ENCODE results near the gene CDC45. TPM values are rescaled to one million over a fixed set of nuclear protein-coding genes. Genes with fewer than 3 reads are reported as not detected.

Gene CDC45
- total RNA-seq, 4 donors from 2014 or later, result 11.7 TPM; not detected in 3

DNA sequence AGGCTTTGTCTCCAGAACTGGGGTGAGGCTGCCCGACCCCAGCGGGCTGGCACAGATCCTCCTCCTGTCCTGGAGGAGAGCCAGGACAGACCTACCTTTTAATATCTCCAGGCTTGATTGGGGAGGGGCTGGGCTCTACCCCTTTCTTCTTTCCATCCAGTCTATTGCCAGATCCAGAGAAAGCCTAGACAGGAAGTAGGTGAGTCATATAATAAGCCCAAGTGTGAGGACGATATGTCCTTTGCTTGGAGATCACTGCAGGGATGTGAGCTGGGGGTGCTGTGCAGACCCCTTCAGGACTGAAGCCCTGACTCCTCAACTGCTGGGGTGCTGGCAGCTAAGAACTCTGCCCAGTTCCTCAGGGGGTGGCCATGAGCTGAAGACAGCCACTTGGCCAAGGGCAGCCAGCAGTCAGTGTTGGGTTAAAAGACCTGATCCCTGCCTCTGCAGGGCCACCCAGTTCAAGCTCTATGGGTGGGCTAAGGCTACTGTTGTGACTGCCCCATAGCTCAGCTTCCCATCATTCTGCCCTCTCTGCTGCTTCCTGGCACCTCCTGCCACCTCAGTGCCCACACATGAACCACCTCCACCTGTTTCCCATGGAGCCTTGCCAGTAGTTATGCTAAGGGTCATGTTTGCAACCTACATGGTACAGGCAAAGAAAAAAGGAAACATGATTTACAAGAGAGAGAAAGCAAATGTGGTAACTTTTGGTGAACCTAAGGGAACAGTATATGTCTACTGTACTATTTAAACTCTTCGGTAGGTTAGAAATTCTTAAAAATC lies 23.9 kb upstream of the CDC45 start:
- intact Hi-C loops (cut with DNase I; ENCODE audit: low total_unique reads), result no loop called here
- no peaks in the 10 kb centered on the region for H3K4me1 ChIP-seq

DNA sequence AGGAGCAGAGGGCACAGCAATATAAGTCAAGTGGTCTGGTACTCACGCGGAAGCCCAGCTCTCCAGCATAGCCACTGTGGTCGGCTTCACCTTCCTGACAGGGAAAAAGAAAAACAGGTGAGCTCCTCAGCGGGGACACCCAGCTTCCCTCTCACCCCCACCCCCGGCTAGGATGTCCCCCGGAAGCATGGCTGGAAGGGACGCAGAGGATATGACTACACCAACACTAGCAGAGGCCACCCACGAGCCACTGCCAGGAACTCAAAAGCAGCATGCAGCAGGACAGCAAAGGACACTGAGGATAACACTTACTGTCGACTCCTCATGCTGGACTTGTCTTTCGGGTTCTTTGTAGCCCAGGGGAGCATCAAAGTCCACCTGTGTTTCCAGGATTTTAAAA lies 23.2 kb upstream of the CDC45 start:
- DNase-seq, result no peak
- Histone ChIP-seq H3K4me3 (no peak overlapping the region), H3K4me1 (no peaks in the 10 kb centered on the region), H3K27me3 (no peaks in the 10 kb centered on the region), H3K27ac (no peak overlapping the region), H3K36me3 (no peaks in the 10 kb centered on the region), H3K9me3 (no peaks in the 10 kb centered on the region)
- intact Hi-C loops (cut with DNase I; ENCODE audit: low total_unique reads), result no loop called here
- TF ChIP-seq, protein P1, sequence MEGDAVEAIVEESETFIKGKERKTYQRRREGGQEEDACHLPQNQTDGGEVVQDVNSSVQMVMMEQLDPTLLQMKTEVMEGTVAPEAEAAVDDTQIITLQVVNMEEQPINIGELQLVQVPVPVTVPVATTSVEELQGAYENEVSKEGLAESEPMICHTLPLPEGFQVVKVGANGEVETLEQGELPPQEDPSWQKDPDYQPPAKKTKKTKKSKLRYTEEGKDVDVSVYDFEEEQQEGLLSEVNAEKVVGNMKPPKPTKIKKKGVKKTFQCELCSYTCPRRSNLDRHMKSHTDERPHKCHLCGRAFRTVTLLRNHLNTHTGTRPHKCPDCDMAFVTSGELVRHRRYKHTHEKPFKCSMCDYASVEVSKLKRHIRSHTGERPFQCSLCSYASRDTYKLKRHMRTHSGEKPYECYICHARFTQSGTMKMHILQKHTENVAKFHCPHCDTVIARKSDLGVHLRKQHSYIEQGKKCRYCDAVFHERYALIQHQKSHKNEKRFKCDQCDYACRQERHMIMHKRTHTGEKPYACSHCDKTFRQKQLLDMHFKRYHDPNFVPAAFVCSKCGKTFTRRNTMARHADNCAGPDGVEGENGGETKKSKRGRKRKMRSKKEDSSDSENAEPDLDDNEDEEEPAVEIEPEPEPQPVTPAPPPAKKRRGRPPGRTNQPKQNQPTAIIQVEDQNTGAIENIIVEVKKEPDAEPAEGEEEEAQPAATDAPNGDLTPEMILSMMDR (IDR thresholded peaks at IDR 0.05), result no peak
- no peak for TF ChIP-seq POLR2A (IDR thresholded peaks at IDR 0.05)

More for the DNA sequence above, 23.9 kb upstream of the CDC45 start:
- TF ChIP-seq POLR2A (IDR thresholded peaks at IDR 0.05), result no peak
- TF ChIP-seq, protein P1 (IDR thresholded peaks at IDR 0.05), result no peak
- Histone ChIP-seq H3K27me3 (no peaks in the 10 kb centered on the region), H3K36me3 (no peaks in the 10 kb centered on the region), H3K27ac (no peak overlapping the region), H3K9me3 (no peaks in the 10 kb centered on the region), H3K4me3 (no peak overlapping the region)
- DNase-seq, result no peak

DNA sequence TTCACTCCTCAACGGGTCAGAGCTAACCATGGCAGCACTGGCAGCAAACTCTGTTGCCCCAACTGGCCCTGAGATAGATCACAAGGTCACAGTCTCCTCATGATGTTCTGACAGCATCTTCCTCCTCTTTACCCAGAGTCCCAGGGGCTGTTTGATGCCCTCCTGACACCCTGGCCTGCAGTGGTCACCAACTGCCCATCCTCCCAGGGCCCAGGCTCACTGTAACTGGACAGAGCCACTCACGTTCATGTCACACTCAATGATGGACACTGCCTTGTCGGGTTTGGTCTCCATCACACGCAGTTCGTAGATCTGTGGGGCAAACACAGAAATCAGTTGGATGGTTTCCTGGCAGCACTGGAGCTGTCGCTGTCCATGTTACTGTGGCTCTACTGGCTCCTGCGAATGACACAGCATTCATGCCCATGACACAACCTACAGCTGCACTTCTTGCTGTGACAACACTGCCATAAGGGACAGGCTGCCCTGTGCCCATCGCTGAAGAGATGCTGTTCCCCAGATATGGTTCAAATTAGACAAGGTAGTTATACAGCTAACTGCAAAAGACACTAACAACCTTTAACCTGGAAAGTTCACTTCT lies 21.8 kb upstream of the CDC45 start:
- TF ChIP-seq, protein P1 (IDR thresholded peaks at IDR 0.05), result no peak
- no peak for TF ChIP-seq POLR2A (IDR thresholded peaks at IDR 0.05)
- DNase-seq, result no peak
- Histone ChIP-seq H3K9me3 (no peaks in the 10 kb centered on the region), H3K36me3 (no peaks in the 10 kb centered on the region), H3K4me3 (no peak overlapping the region), H3K27me3 (no peaks in the 10 kb centered on the region), H3K27ac (no peak overlapping the region), H3K4me1 (no peaks in the 10 kb centered on the region)
- intact Hi-C loops (cut with DNase I; ENCODE audit: low total_unique reads), result no loop called here

DNA sequence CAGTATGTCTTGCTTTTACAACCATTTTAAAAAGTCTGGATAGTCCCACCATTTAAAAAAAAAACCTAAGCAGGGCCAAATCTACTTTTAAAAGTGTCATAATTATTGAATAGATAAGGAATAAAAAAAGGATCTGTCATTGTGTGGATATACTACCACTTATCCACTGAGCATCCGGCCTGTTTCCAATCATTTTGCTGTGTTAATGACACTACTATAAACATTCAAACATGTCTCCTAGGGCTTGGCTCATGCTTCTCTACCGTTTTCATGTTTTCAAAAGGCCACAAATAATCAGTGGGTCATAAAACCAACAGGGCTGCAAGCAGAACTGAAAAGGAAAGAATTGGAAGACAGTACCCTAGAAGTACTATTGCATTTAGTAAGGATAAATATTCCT lies 19.7 kb upstream of the CDC45 start:
- intact Hi-C loops (cut with DNase I; ENCODE audit: low total_unique reads), result no loop called here
- H3K27me3 ChIP-seq, result no peaks in the 10 kb centered on the region
- no peaks in the 10 kb centered on the region for H3K4me1 ChIP-seq
- H3K36me3 ChIP-seq, result no peaks in the 10 kb centered on the region
- H3K27ac ChIP-seq, result no peak overlapping the region
- H3K9me3 ChIP-seq, result no peaks in the 10 kb centered on the region
- no peak for TF ChIP-seq POLR2A (IDR thresholded peaks at IDR 0.05)
- TF ChIP-seq, protein P1 (IDR thresholded peaks at IDR 0.05), result no peak
- no peak overlapping the region for H3K4me3 ChIP-seq
- no peak for DNase-seq

DNA sequence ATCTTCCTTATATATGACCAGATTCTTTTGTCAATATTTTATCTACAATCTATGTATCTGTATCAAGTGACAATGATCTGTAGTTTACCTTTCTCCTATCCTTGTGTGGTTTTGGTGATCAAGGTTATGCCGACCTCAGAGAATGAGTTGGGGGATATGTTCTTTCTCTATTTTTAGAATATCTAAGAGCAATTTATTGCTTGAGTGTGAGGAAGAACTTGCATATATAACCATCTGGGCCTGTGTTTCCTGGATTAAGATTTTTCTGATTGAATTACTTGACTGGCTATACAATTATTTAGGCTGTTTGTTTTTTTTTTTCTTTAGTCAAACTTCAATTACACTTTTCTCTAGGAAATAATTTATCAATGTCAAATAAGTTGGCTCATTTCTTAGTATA lies 18.2 kb upstream of the CDC45 start:
- no peaks in the 10 kb centered on the region for H3K36me3 ChIP-seq
- no peak for TF ChIP-seq POLR2A (IDR thresholded peaks at IDR 0.05)
- TF ChIP-seq, protein P1 (IDR thresholded peaks at IDR 0.05), result no peak
- intact Hi-C loops (cut with DNase I; ENCODE audit: low total_unique reads), result no loop called here
- no peaks in the 10 kb centered on the region for H3K9me3 ChIP-seq
- H3K4me3 ChIP-seq, result no peak overlapping the region
- no peaks in the 10 kb centered on the region for H3K4me1 ChIP-seq
- H3K27ac ChIP-seq, result no peak overlapping the region
- no peaks in the 10 kb centered on the region for H3K27me3 ChIP-seq
- no peak for DNase-seq
